Tibial artery (tissue), 4 donors: ENCODE data around the gene ATE1.

Source experiments
- DNase-seq, 2 donors: peaks; one replicate each; pipeline ENCODE4 v3.0.0-alpha.2; 2019
- H3K27ac ChIP-seq, 2 donors: fragments of 200-600 bp; sonication (generic) in 1 of 2; 1 replicate in 1 of 2; 2 replicates in 1 of 2; pipeline ENCODE4 v1.5.1; 2018 to 2019; ENCODE audit warnings: mild to moderate bottlenecking in 1 of 2
- H3K27me3 ChIP-seq, 2 donors: fragments of 200-600 bp; sonication (generic) in 1 of 2; one replicate each; pipeline versions ENCODE4 v1.5.1 to v1.6.0; 2016 to 2019
- H3K36me3 ChIP-seq, 3 donors: fragments of 200-600 bp; sonication (generic) in 2 of 3; one replicate each; pipeline ENCODE4 v1.5.1; 2016 to 2019; ENCODE audit warnings: mild to moderate bottlenecking in 2 of 3
- H3K4me1 ChIP-seq, 4 donors: fragments of 200-600 bp; sonication (generic) in 2 of 4; 1 replicate in 3 of 4; 2 replicates in 1 of 4; pipeline ENCODE4 v1.5.1; 2016 to 2019
- H3K4me3 ChIP-seq, 2 donors: fragments of 200-600 bp; sonication (generic) in 1 of 2; 1 replicate in 1 of 2; 2 replicates in 1 of 2; pipeline ENCODE4 v1.5.1; 2018 to 2019; ENCODE audit warnings: mild to moderate bottlenecking in 2 of 2
- H3K9me3 ChIP-seq, 3 donors: fragments of 200-600 bp; sonication (generic) in 1 of 3; one replicate each; pipeline ENCODE4 v1.5.1; 2016 to 2019
- CTCF ChIP-seq, 2 experiments: fragments of 200-600 bp in 1 of 2; fragments of 450-650 bp in 1 of 2; IDR thresholded peaks; one replicate each; pipeline ENCODE4 v1.5.1; 2017 to 2019; ENCODE audit warnings: antibody characterized with exemption in 2 of 2, mild to moderate bottlenecking in 1 of 2, moderate library complexity in 1 of 2
- intact Hi-C: fragments of 100-400 bp; cut with DNase I; formaldehyde crosslinking; loops from one replicate; pipeline ENCODE4 v1.15.0; 2023; ENCODE audit warnings: low total_unique reads

The ATE1 gene

DNA sequence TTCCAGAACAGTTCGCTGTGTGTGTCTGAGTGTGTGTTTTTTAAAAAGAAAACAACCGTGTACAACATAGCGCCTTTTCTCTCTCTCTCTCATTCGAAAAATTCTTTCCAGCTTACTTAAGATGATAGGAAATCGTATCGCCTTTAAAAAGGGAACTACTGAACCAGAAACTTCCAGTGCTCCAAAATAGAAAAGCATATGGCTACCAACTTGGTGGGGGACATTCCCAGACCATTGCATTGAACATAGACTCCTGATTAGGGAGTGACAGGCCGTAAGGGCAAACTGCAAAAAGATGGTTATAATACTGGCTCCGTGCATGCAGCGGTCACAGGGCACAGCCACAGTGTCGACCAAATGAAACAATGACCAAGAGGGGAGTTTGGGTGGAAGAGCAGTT lies 235.2 kb downstream of the ATE1 start:
- no peak for DNase-seq
- Histone ChIP-seq H3K27ac (no peak overlapping the region), H3K4me1 (peaks cover 0 to under 1% (median 0%) of the 10 kb centered on the region in 4 donors), H3K27me3 (peaks cover 0 to 27% of the 10 kb centered on the region in 2 donors), H3K36me3 (no peaks in the 10 kb centered on the region), H3K4me3 (no peak overlapping the region), H3K9me3 (no peaks in the 10 kb centered on the region)
- TF ChIP-seq CTCF (IDR thresholded peaks at IDR 0.05) = no peak
- intact Hi-C loops = no loop called here

GRCh38 chr10:121690970-121691369 lies 236.9 kb downstream of the ATE1 start:
- H3K4me3 ChIP-seq = no peak overlapping the region
- intact Hi-C loops = no loop called here
- H3K27me3 ChIP-seq = peaks cover 0 to 15% of the 10 kb centered on the region in 2 donors
- DNase-seq = no peak
- H3K9me3 ChIP-seq = no peaks in the 10 kb centered on the region
- no peaks in the 10 kb centered on the region for H3K36me3 ChIP-seq
- no peak for TF ChIP-seq CTCF (IDR thresholded peaks at IDR 0.05)
- H3K4me1 ChIP-seq = peaks cover 0 to 9% (median 4%) of the 10 kb centered on the region in 4 donors
- no peak overlapping the region for H3K27ac ChIP-seq
